Measurements from ENCODE around the gene PPP1R16B.

PPP1R16B gene

DNA sequence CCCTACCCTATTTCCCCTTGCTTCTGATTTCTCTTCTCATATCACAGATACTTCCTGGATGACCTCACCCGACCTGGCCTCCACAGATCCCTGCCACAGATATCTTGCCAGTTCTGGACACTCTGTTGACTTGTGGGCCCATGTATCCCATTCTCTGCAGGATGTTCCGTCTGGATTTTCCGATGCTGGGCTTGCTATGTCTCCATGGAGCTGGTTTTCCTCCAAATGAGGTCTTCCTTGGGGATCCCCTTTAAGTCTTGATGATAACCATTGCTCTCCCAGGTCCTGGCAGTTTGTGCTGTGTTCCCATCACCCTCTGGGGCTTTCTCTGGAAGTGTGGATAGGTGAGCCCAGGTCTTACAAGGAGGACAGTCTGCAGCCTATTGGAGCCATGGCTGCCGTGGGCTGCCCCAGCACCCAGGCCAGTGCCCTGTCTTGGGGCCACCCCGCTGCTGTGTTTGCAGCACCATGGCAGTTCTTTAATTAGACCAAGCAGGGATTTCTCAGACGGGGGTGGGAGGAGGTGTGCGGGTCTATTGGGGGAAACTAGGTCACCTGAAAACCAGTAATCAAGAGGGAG lies 23.9 kb downstream of the PPP1R16B start:
- no peak overlapping the region for H3K4me3 ChIP-seq (ENCODE audit: low read depth, low read length)
- ChIA-PET CTCF (no interaction called here), POLR2A (no interaction called here)
- no peaks in the 10 kb centered on the region for H3K9me3 ChIP-seq (ENCODE audit: control insufficient read depth, insufficient read depth, low read depth, low read length)
- TF ChIP-seq MZF1 (tag by site-specific recombination; IDR thresholded peaks at IDR 0.05; ENCODE audit: borderline replicate concordance), result no peak
- no peaks in the 10 kb centered on the region for H3K4me1 ChIP-seq (ENCODE audit: control insufficient read depth, insufficient read depth, low read length)
- no peak overlapping the region for H3K27ac ChIP-seq (ENCODE audit: extremely low read depth, low read depth, low read length)
- H3K36me3 ChIP-seq (ENCODE audit: control insufficient read depth in 2 of 2, insufficient read depth in 1 of 2, low read length in 2 of 2), result no peaks in the 10 kb centered on the region

GRCh38 chr20:38830356-38830755 lies 24.9 kb downstream of the PPP1R16B start:
- Histone ChIP-seq H3K9me3 (ENCODE audit: control insufficient read depth, insufficient read depth, low read depth, low read length) (no peaks in the 10 kb centered on the region), H3K36me3 (ENCODE audit: control insufficient read depth in 2 of 2, insufficient read depth in 1 of 2, low read length in 2 of 2) (no peaks in the 10 kb centered on the region), H3K27ac (ENCODE audit: extremely low read depth, low read depth, low read length) (no peak overlapping the region), H3K4me3 (ENCODE audit: low read depth, low read length) (no peak overlapping the region), H3K4me1 (ENCODE audit: control insufficient read depth, insufficient read depth, low read length) (no peaks in the 10 kb centered on the region)
- ChIA-PET POLR2A (no interaction called here), CTCF (interaction anchor here (0.6 kb wide), 1 partner anchor 475 kb away, joined by 3 read pairs; no protein-coding TSS in a partner anchor)
- no peak for TF ChIP-seq ZNF518A (tag by site-specific recombination; conservative IDR thresholded peaks at IDR 0.05; ENCODE audit: low read depth)
- TF ChIP-seq ZNF423 (tag by site-specific recombination; IDR thresholded peaks at IDR 0.05), result no peak
- no peak for TF ChIP-seq ZNF24 (tag by site-specific recombination; IDR thresholded peaks at IDR 0.05)
- no peak for TF ChIP-seq ZNF354C (tag by site-specific recombination; IDR thresholded peaks at IDR 0.05; ENCODE audit: borderline replicate concordance, low read depth)
- TF ChIP-seq KLF17 (tag by site-specific recombination; IDR thresholded peaks at IDR 0.05), result no peak
- no peak for TF ChIP-seq HOXC10 (CRISPR knock-in tag; IDR thresholded peaks at IDR 0.05)
- TF ChIP-seq ZNF76 (tag by site-specific recombination; IDR thresholded peaks at IDR 0.05; ENCODE audit: borderline replicate concordance, low read depth), result no peak
- no peak for TF ChIP-seq ZNF221 (tag by site-specific recombination; IDR thresholded peaks at IDR 0.05; ENCODE audit: borderline replicate concordance)
- no peak for TF ChIP-seq BCL6B (tag by site-specific recombination; IDR thresholded peaks at IDR 0.05)
- TF ChIP-seq ZNF112 (tag by site-specific recombination; IDR thresholded peaks at IDR 0.05), result no peak
- no peak for TF ChIP-seq ZNF677 (tag by site-specific recombination; IDR thresholded peaks at IDR 0.05)
- TF ChIP-seq, protein P1, sequence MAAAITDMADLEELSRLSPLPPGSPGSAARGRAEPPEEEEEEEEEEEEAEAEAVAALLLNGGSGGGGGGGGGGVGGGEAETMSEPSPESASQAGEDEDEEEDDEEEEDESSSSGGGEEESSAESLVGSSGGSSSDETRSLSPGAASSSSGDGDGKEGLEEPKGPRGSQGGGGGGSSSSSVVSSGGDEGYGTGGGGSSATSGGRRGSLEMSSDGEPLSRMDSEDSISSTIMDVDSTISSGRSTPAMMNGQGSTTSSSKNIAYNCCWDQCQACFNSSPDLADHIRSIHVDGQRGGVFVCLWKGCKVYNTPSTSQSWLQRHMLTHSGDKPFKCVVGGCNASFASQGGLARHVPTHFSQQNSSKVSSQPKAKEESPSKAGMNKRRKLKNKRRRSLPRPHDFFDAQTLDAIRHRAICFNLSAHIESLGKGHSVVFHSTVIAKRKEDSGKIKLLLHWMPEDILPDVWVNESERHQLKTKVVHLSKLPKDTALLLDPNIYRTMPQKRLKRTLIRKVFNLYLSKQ (tag by site-specific recombination; IDR thresholded peaks at IDR 0.05; ENCODE audit: borderline replicate concordance), result no peak
- TF ChIP-seq, protein P2, sequence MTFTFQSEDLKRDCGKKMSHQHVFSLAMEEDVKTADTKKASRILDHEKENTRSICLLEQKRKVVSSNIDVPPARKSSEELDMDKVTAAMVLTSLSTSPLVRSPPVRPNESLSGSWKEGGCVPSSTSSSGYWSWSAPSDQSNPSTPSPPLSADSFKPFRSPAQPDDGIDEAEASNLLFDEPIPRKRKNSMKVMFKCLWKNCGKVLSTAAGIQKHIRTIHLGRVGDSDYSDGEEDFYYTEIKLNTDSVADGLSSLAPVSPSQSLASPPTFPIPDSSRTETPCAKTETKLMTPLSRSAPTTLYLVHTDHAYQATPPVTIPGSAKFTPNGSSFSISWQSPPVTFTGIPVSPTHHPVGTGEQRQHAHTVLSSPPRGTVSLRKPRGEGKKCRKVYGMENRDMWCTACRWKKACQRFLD (tag by site-specific recombination; IDR thresholded peaks at IDR 0.05), result no peak
- TF ChIP-seq GLIS1 (tag by site-specific recombination; IDR thresholded peaks at IDR 0.05), result no peak
- TF ChIP-seq ZNF600 (tag by site-specific recombination; IDR thresholded peaks at IDR 0.05), result no peak
- no peak for TF ChIP-seq ZNF791 (tag by site-specific recombination; IDR thresholded peaks at IDR 0.05)
- TF ChIP-seq ZNF626 (tag by site-specific recombination; IDR thresholded peaks at IDR 0.05), result no peak
- TF ChIP-seq ZNF114 (tag by site-specific recombination; IDR thresholded peaks at IDR 0.05), result no peak
- no peak for TF ChIP-seq ZNF621 (tag by site-specific recombination; IDR thresholded peaks at IDR 0.05)
- no peak for TF ChIP-seq PATZ1 (tag by site-specific recombination; IDR thresholded peaks at IDR 0.05)
